GM12875 (cell line): ENCODE data around the gene LRRC71.

ENCODE experiments used
- H3K4me3 ChIP-seq: one replicate; pipeline ENCODE4 v1.5.1; 2011; ENCODE audit warnings: low read depth, low read length, control low read depth
- TF ChIP-seq, protein P1 (sequence below): IDR thresholded peaks from 2 replicates; pipeline ENCODE4 v1.5.1; 2011; ENCODE audit warnings: low read depth, mild to moderate bottlenecking, control low read depth, inconsistent platforms, low read length, moderate library complexity, borderline replicate concordance; ENCODE audit not compliant: insufficient read depth

LRRC71 gene

DNA sequence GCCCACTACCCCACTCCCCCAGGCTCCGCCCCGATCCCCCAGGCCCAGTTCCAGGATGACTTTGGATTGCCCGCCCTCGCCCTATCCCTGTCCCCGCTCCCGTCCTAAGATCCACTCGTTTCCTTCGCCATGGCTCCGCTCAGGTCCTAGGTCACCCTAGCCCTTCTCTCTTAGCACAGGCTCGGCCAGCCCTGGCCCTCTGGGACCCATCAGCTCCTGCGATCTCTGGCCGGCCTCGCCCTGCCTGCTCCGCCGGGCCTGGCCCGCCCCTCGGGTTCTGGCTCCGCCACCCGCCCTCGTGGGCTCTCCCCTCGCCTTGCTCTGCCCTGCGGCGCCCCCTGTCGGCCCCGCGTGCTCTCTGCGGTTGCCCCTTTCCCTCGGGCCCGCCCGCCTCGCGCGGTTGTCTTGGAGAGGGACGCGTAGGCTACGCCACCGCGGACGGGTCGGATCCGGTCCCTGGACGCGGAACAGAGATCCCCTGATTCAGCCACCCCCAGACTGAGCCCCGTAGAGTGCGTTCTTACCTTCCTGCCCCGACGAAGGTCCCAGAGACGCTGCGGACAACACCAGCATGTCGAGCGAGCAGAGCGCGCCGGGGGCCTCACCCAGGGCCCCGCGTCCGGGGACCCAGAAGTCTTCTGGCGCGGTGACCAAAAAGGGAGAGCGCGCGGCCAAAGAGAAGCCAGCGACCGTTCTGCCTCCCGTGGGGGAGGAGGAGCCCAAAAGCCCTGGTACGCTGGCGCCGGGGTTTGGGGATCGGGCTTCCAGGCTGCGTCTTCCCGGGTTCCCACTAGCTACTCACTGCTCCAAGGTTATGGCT, at the start of gene LRRC71:
LRRC71 (plus strand) TSS at position 400 of the 820 bp plus-strand sequence; CDS start at position 572, 172 bp downstream.
- TF ChIP-seq, protein P1, sequence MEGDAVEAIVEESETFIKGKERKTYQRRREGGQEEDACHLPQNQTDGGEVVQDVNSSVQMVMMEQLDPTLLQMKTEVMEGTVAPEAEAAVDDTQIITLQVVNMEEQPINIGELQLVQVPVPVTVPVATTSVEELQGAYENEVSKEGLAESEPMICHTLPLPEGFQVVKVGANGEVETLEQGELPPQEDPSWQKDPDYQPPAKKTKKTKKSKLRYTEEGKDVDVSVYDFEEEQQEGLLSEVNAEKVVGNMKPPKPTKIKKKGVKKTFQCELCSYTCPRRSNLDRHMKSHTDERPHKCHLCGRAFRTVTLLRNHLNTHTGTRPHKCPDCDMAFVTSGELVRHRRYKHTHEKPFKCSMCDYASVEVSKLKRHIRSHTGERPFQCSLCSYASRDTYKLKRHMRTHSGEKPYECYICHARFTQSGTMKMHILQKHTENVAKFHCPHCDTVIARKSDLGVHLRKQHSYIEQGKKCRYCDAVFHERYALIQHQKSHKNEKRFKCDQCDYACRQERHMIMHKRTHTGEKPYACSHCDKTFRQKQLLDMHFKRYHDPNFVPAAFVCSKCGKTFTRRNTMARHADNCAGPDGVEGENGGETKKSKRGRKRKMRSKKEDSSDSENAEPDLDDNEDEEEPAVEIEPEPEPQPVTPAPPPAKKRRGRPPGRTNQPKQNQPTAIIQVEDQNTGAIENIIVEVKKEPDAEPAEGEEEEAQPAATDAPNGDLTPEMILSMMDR = peak; percentile 71
- H3K4me3 ChIP-seq = no peak within 1 kb of the TSS

DNA sequence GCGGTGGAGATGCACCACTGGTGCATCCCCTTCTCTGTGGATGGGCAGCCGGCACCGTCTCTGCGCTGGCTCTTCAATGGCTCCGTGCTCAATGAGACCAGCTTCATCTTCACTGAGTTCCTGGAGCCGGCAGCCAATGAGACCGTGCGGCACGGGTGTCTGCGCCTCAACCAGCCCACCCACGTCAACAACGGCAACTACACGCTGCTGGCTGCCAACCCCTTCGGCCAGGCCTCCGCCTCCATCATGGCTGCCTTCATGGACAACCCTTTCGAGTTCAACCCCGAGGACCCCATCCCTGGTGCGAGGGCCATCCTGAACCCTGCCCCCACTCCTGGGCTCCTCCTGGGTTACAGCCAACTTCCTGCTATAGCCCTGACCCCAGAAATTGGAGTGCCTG, 46.8 kb upstream of the LRRC71 start:
- no peak overlapping the region for H3K4me3 ChIP-seq
- TF ChIP-seq, protein P1 = no peak

DNA sequence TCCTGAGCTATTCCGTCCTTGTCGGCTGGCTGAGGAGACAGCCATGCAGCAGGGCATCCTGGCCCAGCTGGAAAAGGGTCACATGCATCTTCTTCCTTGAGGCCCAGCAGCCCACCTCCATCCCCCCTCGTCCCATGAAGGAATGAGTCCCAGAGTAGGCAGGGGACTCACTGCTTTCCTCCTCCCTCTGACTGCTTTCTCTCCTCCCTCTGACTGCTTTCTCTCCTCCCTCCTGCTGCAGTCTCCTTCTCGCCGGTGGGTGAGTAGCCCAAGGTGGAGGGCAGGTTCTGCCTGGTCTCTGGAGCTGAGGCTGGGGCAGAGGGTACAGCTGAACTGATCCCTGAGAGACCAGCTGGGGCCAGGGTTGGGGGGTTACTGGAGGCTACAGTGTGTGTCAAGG, 46.3 kb upstream of the LRRC71 start:
- TF ChIP-seq, protein P1 = no peak
- H3K4me3 ChIP-seq = no peak overlapping the region

DNA sequence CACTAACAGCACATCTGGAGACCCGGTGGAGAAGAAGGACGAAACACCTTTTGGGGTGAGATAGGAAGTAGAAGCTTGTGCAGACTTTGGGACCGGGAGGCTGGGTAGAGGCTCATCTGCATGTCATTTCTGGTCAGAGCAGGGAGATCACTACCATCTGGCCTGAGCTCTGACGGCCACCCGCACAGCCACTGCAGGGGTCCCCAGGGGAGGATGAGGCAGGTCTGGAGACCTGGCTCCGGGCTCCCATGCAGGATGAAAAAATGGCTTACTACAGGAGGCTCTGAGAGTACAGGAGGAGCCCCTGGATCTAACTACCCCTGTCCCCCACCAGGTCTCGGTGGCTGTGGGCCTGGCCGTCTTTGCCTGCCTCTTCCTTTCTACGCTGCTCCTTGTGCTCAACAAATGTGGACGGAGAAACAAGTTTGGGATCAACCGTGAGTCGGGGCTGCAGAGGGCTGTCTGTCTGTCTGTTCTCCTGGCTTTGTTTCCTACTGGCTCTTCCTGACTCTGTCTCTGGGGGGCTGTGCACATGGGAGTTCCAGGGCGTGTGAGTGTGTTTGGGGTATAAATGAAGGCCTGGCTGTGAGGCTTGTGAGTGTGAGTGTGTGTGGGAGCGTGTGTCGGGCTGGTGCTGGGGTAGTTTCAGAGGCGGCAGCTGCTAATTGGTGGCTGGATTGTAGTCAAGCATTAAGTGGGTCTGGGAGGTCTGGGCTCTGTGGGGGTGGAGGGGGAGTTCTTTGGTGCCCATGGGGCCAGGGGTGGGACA, 45.7 kb upstream of the LRRC71 start:
- H3K4me3 ChIP-seq = no peak overlapping the region
- TF ChIP-seq, protein P1 = no peak

DNA sequence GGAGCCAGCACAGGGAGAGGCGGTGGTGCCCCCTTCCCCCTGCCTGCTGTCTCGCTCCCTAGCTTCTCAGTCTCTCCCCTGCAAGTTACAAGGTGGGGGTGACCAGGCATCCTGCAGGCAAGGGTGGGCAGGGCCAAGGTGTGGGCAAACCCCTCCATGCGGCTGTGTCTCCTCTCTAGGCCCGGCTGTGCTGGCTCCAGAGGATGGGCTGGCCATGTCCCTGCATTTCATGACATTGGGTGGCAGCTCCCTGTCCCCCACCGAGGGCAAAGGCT, 45.2 kb upstream of the LRRC71 start:
- no peak overlapping the region for H3K4me3 ChIP-seq
- TF ChIP-seq, protein P1 = no peak

DNA sequence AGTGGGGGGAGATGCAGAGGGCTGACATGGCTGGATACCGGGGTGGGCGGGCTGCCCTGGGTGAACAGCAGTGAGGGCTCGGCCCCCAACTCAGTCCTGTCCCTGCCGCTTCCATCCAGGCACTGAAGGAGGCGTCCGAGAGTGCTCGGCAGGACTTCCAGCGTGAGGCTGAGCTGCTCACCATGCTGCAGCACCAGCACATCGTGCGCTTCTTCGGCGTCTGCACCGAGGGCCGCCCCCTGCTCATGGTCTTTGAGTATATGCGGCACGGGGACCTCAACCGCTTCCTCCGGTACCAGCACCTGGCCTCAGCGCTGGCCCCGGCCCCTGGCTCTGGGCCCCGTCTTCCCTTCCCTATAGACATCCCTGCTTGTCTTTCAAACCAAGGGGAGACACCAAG, 44.2 kb upstream of the LRRC71 start:
- TF ChIP-seq, protein P1 = no peak
- H3K4me3 ChIP-seq = no peak overlapping the region
